IPS-15b (cell line): ENCODE data around the gene RCE1.
"Not testable (repeated sequence)": the region's sequence is repeated elsewhere in the genome, so short reads cannot be mapped to it uniquely, and the experiment has no call there.

ENCODE experiments used
- H3K27me3 ChIP-seq: one replicate; pipeline ENCODE4 v1.6.1; 2013; ENCODE audit warnings: low read length; ENCODE audit not compliant: control insufficient read depth, insufficient read depth
- H3K36me3 ChIP-seq: one replicate; pipeline ENCODE4 v1.6.1; 2013; ENCODE audit warnings: low read length; ENCODE audit not compliant: control insufficient read depth, insufficient read depth
- H3K4me1 ChIP-seq: one replicate; pipeline ENCODE4 v1.6.1; 2013; ENCODE audit warnings: mild to moderate bottlenecking, low read length; ENCODE audit not compliant: control insufficient read depth, insufficient read depth
- H3K4me3 ChIP-seq: one replicate; pipeline ENCODE4 v1.5.1; 2013; ENCODE audit warnings: low read depth, low read length
- H3K9ac ChIP-seq: one replicate; pipeline ENCODE4 v1.6.1; 2013; ENCODE audit warnings: low read depth, mild to moderate bottlenecking, low read length
- H3K9me3 ChIP-seq: one replicate; pipeline ENCODE4 v1.6.1; 2013; ENCODE audit warnings: mild to moderate bottlenecking, low read length; ENCODE audit not compliant: control insufficient read depth, insufficient read depth

RCE1 gene

DNA sequence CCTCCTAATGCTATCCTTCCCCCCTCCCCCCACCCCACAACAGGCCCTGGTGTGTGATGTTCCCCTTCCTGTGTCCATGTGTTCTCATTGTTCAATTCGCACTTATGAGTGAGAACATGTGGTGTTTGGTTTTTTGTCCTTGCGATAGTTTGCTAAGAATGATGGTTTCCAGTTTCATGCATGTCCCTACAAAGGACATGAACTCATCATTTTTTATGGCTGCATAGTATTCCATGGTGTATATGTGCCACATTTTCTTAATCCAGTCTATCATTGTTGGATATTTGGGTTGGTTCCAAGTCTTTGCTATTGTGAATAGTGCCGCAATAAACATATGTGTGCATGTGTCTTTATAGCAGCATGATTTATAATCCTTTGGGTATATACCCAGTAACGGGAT, 18.7 kb upstream of the RCE1 start:
- H3K27me3 ChIP-seq, H3K4me1 ChIP-seq, H3K4me3 ChIP-seq, H3K36me3 ChIP-seq, H3K9me3 ChIP-seq, H3K9ac ChIP-seq: not testable (repeated sequence)

GRCh38 chr11:66834539-66834845, 8.7 kb upstream of the RCE1 start:
- no peaks in the 10 kb centered on the region for H3K4me1 ChIP-seq
- H3K9me3 ChIP-seq, result no peaks in the 10 kb centered on the region
- H3K36me3 ChIP-seq, result peaks cover 5% of the 10 kb centered on the region
- no peak overlapping the region for H3K4me3 ChIP-seq
- no peaks in the 10 kb centered on the region for H3K27me3 ChIP-seq
- no peak overlapping the region for H3K9ac ChIP-seq

- no peak overlapping the region for H3K9ac ChIP-seq
- no peaks in the 10 kb centered on the region for H3K9me3 ChIP-seq
- H3K4me3 ChIP-seq, result no peak overlapping the region
- H3K27me3 ChIP-seq, result no peaks in the 10 kb centered on the region
- peaks cover 6% of the 10 kb centered on the region for H3K36me3 ChIP-seq
- H3K4me1 ChIP-seq, result no peaks in the 10 kb centered on the region
These were observed 8.3 kb upstream of the RCE1 start for GRCh38 chr11:66834943-66835342.

DNA sequence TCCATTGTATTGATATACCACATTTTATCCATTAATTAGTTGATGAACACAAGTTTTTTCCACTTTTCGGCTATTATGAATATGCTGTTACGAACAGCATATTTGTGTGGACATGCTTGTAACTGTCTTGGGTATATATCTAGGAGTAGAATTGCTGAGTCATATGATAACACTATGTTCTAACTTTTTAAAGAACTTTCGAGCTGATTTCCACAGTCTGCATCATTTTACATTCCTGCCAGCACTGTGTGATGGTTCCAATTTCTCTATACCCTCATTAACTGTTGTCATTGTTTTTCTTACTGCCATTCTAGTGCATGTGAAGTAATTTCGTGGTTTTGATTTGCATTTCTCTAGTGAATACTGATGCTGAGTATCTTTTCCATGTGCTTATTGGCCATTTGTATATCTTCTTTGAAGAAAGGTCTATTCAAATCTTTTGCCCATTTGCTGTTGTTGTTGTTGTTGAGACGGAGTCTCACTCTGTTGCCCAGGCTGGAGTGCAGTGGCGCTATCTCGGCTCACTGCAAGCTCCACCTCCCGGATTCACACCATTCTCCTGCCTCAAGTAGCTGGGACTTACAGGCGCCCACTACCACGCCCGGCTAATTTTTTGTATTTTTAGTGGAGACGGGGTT, 7.4 kb upstream of the RCE1 start:
- Histone ChIP-seq H3K27me3 (no peaks in the 10 kb centered on the region), H3K4me3 (no peak overlapping the region), H3K4me1 (no peaks in the 10 kb centered on the region), H3K9ac (no peak overlapping the region), H3K36me3 (peaks cover 8% of the 10 kb centered on the region), H3K9me3 (no peaks in the 10 kb centered on the region)

DNA sequence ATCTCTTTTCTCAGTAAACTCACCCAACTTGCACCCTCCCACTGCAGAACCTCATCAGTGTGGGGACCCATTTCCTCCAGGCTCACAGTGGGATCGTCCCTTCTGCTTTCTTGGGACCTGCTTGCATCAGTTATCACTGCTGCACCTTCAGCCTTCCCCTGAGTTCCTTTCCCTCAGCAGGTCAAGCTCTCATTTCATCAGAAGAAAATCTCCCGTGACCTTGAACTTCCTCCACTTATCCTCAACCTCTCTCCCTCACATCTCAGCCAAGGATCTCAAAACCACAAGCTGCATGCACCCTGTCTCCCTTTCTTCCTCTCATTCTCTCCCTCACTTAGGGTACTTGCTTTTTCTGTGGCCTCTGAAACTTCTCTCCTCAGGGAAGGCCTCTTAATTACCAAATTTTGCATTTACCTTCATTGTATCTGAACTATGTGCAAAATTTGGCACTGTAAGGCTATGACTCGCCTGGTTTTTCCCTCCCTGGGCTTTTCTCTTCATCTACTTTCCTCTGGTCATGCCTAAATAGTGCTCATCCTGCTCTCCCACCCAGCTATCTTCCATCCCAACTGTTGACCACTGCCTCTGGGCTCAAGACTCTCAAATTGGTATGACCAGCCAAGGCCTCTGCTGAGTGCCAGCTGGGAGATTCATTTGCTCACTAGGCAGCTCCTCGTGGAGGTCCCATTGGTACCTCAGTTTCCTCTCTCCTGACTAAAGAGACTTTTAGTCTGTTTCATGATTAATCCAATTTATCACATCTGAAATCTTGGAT, 2.7 kb upstream of the RCE1 start:
- Histone ChIP-seq H3K36me3 (peaks cover 7% of the 10 kb centered on the region), H3K4me1 (peaks cover 8% of the 10 kb centered on the region), H3K4me3 (no peak overlapping the region), H3K9me3 (no peaks in the 10 kb centered on the region), H3K27me3 (no peaks in the 10 kb centered on the region), H3K9ac (no peak overlapping the region)

- Histone ChIP-seq H3K4me3 (peak overlapping the region; percentile 93), H3K27me3 (no peaks in the 10 kb centered on the region), H3K4me1 (peaks cover 8% of the 10 kb centered on the region), H3K36me3 (peaks cover 17% of the 10 kb centered on the region), H3K9me3 (no peaks in the 10 kb centered on the region), H3K9ac (no peak overlapping the region)
These were observed 1.4 kb upstream of the RCE1 start for GRCh38 chr11:66841861-66842260.

- no peaks in the 10 kb centered on the region for H3K9me3 ChIP-seq
- no peaks in the 10 kb centered on the region for H3K27me3 ChIP-seq
- peak overlapping the region; percentile 93 for H3K4me3 ChIP-seq
- H3K9ac ChIP-seq, result peak overlapping the region; percentile 95
- peaks cover 8% of the 10 kb centered on the region for H3K4me1 ChIP-seq
- H3K36me3 ChIP-seq, result peaks cover 19% of the 10 kb centered on the region
These were observed 743 bp upstream of the RCE1 start for GRCh38 chr11:66842501-66842895.

DNA sequence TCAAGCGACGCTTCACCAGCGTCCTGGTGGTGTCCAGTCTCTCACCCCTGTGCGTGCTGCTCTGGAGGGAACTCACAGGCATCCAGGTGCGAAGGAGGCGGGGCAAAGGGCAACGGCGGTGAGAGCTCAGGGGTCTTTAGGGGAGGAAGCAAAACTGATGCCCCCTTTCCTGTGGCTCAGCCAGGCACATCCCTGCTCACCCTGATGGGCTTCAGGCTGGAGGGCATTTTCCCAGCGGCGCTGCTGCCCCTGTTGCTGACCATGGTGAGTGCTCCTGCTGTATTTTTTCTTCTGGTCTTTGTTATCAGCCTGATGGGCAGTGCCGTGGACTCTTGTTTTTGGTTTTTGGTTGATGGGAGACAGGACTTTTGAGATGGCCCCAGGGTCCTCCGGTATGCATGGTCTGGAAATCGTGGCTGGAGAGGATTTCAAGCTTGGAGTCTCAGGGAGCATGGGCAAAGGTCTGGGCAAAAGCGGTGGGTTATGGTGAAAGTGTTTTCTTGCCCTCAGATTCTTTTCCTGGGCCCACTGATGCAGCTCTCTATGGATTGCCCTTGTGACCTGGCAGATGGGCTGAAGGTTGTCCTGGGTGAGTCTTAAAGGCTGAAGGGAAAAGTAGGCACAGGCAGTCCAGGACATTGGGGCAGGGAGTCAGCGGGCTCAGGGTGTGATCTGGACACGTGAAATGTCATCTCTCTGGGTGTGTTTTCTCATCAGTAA, 695 bp downstream of the RCE1 start:
- Histone ChIP-seq H3K4me3 (peak overlapping the region; percentile 93), H3K4me1 (peaks cover 8% of the 10 kb centered on the region), H3K9ac (peak overlapping the region; percentile 88), H3K36me3 (peaks cover 30% of the 10 kb centered on the region), H3K9me3 (no peaks in the 10 kb centered on the region), H3K27me3 (no peaks in the 10 kb centered on the region)

GRCh38 chr11:66844496-66845142, 1.4 kb downstream of the RCE1 start:
- Histone ChIP-seq H3K9me3 (no peaks in the 10 kb centered on the region), H3K9ac (peak overlapping the region; percentile 88), H3K4me3 (peak overlapping the region; percentile 93), H3K36me3 (peaks cover 34% of the 10 kb centered on the region), H3K27me3 (no peaks in the 10 kb centered on the region), H3K4me1 (peaks cover 8% of the 10 kb centered on the region)

DNA sequence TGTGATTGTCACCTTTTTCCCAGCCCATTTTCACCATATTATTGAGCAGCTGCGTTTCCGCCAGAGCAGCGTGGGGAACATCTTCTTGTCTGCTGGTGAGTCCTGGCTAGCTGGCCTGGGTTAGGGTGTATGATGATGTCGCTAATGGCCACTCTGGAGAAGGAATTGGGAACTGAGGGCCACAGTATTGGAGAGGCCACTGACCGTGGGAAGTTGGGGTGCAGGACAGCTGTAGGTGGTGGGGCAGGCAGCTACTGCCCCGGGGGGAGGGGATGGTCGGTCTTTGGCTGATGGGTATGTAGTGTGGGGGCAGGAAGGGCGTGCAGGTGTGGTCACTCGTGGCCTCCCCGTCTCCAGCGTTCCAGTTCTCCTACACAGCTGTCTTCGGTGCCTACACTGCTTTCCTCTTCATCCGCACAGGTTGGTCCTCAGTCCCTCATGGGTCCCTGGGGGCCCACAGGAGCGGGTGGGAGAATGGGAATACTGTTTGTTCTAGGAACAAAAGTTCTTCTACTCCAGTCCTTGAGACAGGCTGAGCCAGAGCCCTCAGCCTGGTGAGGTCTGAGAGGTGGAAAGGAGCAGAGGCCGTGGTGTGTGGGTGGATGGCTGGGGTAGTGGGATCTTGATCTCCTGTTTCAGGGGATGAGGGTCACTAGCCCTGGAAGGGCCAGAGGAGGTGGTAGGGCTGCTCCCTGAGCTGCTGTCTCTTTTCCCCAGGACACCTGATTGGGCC, 2.1 kb downstream of the RCE1 start:
- no peak overlapping the region for H3K4me3 ChIP-seq
- peaks cover 30% of the 10 kb centered on the region for H3K36me3 ChIP-seq
- H3K4me1 ChIP-seq, result peaks cover 8% of the 10 kb centered on the region
- no peak overlapping the region for H3K9ac ChIP-seq
- H3K27me3 ChIP-seq, result no peaks in the 10 kb centered on the region
- no peaks in the 10 kb centered on the region for H3K9me3 ChIP-seq

DNA sequence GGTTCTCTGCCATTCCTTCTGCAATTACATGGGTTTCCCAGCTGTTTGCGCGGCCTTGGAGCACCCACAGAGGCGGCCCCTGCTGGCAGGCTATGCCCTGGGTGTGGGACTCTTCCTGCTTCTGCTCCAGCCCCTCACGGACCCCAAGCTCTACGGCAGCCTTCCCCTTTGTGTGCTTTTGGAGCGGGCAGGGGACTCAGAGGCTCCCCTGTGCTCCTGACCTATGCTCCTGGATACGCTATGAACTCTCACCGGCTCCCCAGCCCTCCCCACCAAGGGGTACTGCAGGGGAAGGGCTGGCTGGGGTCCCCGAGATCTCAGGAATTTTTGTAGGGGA, 2.6 kb downstream of the RCE1 start:
- peaks cover 8% of the 10 kb centered on the region for H3K4me1 ChIP-seq
- no peak overlapping the region for H3K4me3 ChIP-seq
- no peak overlapping the region for H3K9ac ChIP-seq
- H3K36me3 ChIP-seq, result peaks cover 30% of the 10 kb centered on the region
- no peaks in the 10 kb centered on the region for H3K27me3 ChIP-seq
- H3K9me3 ChIP-seq, result no peaks in the 10 kb centered on the region
